Fibroblast of the aortic adventitia (primary cell): ENCODE results near the gene IQGAP1. TPM values are rescaled to one million over a fixed set of nuclear protein-coding genes. Genes with fewer than 3 reads are reported as not detected.

Experiments used
- DNase-seq: peaks from one replicate; pipeline ENCODE4 v3.0.0-alpha.2; 2010; ENCODE audit warnings: low read depth
- H3K4me3 ChIP-seq: 2 replicates; pipeline ENCODE4 v1.5.1; 2011; ENCODE audit warnings: low read depth, mild to moderate bottlenecking, control low read depth, low read length, moderate library complexity
- total RNA-seq: library from RNA; depleted of rRNA; stranded (reverse); fragments of >200 nt; gene quantifications from 2 replicates; pipeline ENCODE4 v1.2.3, GENCODE V29; 2012; ENCODE audit warnings: low replicate concordance
- TF ChIP-seq, protein P1 (sequence below): IDR thresholded peaks from 2 replicates; pipeline ENCODE4 v1.5.1; 2011; ENCODE audit warnings: mild to moderate bottlenecking, low read length, control low read depth, inconsistent platforms; ENCODE audit not compliant: insufficient read depth

The IQGAP1 gene
- total RNA-seq, 1 donor: 289 TPM

DNA sequence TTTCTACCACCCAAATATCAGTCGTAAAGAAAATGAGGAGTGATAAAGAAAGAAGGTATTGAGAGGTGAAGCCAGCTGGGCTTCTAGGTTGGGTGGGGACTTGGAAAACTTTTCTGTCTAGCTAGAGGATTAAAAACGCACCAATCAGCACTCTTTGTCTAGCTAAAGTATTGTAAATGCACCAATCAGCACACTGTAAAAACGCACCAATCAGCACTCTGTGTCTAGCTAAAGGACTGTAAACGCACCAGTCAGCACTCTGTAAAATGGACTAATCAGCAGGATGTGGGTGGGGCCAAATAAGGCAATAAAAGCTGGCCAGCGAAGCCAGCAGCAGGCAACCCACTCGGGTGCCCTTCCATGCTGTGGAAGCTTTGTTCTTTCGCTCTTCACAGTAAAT, 13.0 kb upstream of the IQGAP1 start:
- no peak overlapping the region for H3K4me3 ChIP-seq
- DNase-seq: no peak
- TF ChIP-seq, protein P1, sequence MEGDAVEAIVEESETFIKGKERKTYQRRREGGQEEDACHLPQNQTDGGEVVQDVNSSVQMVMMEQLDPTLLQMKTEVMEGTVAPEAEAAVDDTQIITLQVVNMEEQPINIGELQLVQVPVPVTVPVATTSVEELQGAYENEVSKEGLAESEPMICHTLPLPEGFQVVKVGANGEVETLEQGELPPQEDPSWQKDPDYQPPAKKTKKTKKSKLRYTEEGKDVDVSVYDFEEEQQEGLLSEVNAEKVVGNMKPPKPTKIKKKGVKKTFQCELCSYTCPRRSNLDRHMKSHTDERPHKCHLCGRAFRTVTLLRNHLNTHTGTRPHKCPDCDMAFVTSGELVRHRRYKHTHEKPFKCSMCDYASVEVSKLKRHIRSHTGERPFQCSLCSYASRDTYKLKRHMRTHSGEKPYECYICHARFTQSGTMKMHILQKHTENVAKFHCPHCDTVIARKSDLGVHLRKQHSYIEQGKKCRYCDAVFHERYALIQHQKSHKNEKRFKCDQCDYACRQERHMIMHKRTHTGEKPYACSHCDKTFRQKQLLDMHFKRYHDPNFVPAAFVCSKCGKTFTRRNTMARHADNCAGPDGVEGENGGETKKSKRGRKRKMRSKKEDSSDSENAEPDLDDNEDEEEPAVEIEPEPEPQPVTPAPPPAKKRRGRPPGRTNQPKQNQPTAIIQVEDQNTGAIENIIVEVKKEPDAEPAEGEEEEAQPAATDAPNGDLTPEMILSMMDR: no peak

DNA sequence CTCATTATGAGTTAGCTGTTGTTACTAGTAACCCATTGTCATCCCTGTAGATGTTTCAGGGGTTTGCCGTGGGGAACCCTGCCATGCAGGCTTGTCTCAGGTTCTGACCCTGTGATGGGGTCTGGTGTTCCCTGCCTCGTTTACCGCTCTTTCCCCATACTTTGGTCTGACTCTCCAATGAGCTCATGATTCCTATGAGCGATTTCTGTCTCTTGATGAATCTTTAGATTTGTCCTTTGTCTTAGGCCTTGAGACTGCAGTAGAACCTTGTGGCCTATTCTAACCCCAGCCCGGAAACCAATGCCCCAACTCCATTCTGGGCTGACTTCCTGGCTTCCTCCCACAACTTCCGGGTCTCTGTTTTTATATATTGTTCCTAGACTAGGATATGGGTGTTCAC, 11.3 kb upstream of the IQGAP1 start:
- no peak overlapping the region for H3K4me3 ChIP-seq
- no peak for DNase-seq
- TF ChIP-seq, protein P1: no peak

DNA sequence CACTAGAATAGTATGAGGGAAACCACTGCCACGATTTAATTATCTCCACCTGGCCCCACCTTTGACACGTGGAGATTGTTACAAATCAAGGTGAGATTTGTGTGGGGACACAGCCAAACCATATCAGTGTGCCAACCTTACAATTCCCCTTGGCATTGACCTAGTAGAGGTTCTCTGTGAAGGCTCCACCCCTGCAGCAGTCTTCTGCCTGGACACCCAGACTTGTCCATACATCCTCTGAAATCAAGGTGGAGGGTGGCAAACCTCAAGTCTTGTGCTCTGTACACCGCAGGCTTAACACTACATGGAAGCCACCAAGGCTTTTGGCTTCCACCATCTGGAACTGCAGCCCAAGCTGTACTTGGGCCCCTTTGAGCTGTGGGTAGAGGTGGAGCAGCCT, 8.8 kb upstream of the IQGAP1 start:
- DNase-seq: no peak
- TF ChIP-seq, protein P1: no peak
- H3K4me3 ChIP-seq: no peak overlapping the region

DNA sequence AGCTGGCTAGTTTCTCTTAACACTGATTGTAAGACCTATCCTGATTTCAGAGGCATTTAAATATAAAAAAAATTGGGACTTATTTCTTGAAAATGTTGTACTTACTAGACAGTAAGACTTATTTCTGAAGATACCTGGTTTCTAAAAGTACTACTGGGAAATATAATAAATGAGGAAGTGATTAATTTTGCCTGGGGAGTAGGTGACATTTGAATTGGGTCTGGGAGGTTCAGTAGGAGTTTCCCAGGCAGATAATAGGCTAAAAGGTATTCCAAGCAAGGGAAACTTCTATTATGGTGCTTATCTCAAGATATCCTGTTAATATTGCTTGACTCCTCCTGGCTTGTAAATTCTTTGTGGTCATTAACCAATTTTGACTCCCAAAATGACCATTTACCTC, 6.5 kb upstream of the IQGAP1 start:
- TF ChIP-seq, protein P1: no peak
- H3K4me3 ChIP-seq: no peak overlapping the region
- no peak for DNase-seq

DNA sequence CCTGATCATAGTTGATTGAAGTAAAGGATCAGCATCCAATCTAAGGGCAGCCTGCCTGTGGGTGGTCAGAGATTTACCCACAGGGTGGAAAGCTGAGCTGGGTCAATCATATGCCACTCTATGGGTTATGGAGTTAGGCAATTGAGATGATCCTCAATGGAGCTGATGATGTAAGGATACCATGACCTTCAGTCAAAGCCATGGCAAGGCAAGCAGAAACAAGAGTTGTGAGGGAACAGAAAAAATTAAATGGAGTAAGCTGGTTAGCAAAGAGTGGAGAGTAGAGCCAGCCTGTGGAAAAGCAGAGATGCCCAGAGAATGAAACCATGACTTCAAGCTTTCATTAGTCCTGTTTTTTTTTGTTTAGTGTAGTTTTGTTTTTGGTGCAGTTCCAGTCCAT, 5.7 kb upstream of the IQGAP1 start:
- no peak for DNase-seq
- TF ChIP-seq, protein P1: no peak
- H3K4me3 ChIP-seq: no peak overlapping the region

DNA sequence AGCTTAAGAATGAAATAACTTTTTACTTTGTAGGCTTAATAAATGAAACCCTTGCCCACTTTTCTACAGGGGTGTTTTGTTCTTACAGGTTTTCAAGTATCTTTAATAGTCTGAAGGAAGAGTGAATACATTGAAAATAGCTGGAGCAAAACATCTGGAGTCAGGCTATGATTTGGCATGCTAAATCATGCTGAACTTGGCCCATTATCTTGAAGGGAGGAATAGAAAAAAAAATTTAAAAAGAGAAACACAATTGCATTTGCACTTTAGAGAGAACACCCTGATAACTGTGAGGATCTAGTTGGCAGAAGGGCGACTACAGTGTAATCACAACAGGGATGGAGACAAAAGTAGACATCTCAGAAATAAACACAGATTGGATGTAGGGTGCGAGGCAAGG, 1.8 kb upstream of the IQGAP1 start:
- TF ChIP-seq, protein P1: no peak
- H3K4me3 ChIP-seq: no peak overlapping the region
- DNase-seq: peak; percentile 56

DNA sequence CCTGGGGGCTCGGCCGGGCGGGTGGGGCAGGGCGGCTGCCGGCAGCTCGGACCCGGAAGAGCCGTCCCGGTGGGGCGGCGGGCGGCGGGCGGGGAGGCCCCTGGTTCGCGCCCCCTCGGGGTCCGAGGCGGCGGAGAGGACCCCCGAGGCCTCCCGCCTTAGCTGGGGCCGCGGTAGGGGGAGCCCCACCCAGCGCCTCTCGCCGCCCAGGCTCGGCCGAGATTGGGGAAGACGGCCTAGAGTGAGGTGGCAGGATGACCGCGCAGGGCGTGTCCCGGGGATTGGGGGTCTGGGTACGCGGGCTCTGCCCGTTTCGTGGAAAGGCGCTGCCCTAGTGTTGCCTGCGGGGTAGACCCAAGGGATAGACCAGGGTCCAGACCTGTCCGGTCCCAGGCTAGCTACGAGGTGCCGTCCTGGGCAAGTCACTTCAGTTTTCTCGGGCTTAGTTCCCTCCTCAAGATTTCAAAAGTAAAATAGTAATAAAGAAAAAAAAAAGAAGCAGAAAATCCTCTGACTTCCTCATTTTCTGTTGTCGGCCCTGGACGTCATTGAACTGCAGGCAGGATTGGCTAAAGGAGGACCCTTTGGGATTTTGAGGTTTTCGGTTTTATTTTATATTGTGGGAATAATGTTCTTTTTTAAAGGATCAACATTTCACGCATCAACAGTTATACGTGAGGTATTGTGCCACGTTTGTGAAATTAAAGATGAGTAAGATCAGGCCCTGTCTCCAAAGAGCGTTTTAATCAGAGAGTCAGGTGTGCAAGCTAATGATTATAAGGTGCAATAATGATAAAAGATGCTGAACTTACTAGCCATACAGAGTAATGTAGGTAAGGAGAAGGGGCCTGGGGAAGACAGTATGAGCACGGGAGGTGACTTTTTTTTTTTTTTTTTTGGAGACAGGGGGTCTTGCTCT, 679 bp downstream of the IQGAP1 start:
- TF ChIP-seq, protein P1: no peak
- peak overlapping the region; percentile 97 for H3K4me3 ChIP-seq
- peak; percentile 51 for DNase-seq
